AML-193 (cell line): ENCODE measurements around the gene KCNQ1.

Experiments
- DNase-seq, 2 experiments: peaks; one replicate each; lab custom pipeline; 2025; lab: John Stamatoyannopoulos, UW

The KCNQ1 gene

DNA sequence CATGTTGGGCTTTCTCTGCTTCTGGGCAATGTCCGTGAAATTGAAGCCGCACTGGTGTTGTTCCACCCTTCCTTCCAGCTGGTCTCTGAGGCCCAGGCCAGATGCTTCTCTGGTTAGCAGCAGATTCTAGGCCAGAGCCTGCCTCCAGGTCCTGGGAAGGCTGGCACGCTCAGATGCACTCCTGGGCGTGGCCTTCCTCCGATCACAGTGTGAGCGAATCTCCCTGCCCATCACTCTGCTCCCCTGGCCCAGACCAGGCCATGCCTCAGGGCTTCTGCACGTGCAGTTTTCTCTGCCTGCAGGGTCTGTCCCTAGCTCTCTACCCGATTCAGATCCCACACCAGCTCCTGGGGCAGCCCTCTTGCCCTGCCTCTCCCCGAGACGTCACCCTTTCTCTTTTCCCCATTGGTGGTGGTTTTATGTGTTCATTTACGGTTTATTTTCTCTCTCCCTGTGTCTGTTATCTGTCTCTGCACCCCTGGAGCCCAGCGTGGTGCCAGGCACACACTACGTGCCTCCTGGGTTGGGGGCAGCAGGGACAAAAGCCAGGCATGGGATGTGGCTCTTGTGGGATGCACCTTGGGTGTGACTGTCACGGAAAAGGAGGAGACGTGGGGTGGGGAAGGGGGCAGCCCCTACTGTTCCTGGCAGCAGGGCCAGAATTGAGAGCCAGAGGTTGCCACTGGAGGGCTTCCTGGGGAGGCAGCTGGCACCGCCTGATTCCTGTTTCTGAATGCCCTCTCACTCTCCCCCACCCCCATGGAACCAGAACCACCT lies 66.0 kb downstream of the KCNQ1 start:
- no peak for DNase-seq

- peak in 1 of 2 experiments; percentile 2 for DNase-seq
Observed at GRCh38 chr11:2511421-2512369, 66.9 kb downstream of the KCNQ1 start.

DNA sequence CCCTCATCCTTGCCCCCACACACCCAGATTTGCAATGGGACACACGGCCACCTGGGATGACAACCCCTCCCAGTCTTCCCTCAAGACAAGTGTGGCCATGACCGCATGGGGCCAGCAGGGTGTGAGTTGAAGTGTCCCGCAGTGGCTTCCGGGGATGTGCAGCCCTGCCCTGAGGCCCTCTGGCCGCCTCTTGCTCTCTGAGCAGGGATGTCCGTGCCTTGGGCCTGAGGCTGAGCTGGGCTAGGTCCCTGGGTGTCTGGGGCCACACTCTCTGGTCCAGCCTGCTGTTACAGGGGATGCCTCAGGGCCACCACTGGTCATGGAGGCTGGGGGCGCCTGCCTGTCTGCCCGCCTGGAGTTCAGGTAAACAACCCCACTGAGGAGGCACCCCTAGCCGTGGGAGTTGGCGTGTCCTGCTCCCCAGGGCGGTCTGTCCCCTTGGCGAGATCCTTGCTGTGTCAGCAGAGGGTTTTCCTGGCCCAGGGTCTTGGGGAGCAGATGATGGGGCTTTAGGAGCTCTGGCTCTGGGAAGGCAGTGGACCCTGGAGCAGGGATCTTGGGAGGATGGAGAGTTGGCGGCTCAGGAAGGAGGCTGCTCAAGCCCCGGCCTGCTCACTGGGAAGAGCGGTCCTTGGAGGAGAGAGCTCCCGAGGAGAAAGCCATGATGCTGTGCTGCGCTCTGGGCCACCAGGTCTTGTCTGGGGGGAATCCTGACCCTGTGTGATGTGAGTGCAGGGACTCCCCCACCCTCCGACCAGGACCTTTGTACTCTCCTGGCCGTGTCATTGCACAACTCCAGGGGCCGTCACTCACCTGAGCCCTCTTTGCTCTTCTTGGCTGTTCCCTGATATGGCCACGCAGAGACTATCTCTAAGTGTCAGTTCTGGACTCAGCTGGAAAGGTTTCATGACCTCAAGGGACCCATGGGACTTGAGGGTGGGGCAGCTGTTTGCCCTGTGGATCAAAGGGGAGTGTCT lies 67.9 kb downstream of the KCNQ1 start:
- DNase-seq, result no peak

DNA sequence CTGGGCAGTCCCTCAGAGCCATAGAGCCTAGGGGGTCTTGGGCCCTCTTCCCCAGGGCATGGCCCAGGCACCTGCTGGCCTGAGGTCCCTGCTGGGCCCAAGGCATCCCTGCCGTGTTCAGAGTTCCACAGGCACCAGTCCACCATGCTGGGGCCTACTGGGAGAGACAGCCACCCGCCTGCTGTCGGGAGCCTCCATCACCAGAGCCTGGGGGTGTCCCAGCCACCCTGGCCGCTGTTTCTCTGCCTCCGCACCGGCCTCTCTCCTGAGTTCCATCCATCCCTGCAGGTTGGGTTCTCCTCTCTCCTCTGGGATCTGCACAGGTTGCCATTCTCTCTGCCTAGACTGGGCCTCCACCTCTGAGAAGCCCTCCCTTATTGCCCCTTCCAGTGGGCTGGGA lies 68.6 kb downstream of the KCNQ1 start:
- DNase-seq, result no peak

GRCh38 chr11:2515401-2516275 lies 70.8 kb downstream of the KCNQ1 start:
- no peak for DNase-seq

DNA sequence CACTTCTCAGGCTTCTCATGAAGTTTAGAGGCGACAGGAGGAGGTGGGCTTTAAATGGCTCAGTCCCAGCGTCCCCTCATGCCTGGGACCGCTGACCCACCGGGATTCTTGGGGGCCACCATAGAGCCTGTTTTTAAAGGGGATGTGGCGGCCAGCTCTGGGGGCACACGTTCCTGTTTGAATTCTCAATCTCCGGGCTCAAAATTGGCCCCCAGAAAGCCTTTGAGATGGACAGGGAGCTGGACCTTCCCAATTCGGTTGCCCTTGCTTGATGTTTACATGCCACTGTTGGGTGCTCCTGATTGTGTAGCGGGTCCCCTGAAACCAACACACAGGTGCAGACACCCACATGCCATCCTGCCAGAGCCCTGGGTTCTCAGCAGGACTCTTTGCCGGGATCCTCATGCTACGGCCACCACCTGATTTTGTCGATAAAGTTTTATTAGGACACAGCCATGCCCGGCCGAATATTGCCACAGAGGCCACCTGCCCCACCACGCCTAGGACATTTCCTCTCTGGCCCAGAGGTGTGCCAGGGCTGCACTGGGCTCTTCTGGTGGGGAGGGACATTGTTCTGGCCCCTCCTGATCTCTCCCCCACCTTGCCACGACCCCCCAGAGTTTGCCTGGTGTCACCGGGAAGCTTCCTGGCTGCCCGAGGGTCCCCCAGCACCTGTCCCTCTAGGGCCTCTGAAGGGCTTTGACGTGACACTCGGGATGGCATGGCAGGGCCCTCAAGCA lies 71.6 kb downstream of the KCNQ1 start:
- DNase-seq, result no peak

DNA sequence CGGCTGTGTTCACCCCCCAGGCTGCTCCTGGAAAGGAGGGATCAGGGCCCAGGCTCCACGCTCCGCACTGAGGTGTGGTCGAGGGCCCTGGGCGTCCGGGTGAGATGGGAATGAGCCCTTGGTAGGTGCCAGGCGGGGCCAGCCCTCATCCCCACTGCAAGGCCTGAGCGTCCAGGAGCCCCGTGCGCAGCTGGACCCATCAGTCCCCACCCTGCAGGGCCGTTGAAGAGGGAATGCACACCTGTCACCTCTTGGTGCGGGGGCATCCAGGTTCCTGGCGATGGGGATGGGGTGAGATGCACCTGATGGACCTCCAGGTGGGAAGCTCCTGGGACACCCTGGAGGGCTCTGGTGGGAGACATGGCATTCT lies 72.2 kb downstream of the KCNQ1 start:
- no peak for DNase-seq

DNA sequence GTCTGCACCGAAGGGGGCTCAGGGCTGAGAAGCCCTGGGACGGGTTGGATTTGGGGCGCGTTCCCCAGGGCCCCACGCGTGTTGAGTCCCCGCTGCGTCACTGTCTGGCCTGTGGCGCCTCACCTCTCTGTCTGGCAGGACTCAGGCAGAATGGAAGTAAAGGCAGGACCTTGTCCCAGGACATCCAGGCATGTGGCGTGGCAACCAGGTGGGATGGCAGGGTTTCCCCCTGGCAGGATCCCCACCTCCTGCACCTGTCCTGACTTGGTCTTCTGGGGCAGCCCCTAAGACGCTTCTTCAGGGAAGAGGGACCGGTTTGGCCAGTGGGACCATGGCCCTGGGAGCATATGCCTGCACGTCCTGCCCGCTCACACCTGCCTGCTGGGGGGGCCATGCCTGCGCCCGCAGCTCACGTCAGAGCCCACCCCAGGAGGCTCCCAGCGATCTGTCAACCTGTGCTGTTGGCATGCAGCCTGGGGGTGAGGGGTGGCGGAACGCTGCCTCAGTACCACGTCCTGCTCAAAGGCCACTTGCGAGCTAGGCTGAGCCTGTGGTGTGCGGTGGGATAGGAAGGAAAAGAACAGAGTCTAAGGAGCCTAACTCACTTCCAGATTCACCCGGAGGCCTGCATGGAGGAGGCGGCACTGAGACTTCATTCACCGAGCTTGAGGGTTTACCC lies 72.7 kb downstream of the KCNQ1 start:
- no peak for DNase-seq

DNA sequence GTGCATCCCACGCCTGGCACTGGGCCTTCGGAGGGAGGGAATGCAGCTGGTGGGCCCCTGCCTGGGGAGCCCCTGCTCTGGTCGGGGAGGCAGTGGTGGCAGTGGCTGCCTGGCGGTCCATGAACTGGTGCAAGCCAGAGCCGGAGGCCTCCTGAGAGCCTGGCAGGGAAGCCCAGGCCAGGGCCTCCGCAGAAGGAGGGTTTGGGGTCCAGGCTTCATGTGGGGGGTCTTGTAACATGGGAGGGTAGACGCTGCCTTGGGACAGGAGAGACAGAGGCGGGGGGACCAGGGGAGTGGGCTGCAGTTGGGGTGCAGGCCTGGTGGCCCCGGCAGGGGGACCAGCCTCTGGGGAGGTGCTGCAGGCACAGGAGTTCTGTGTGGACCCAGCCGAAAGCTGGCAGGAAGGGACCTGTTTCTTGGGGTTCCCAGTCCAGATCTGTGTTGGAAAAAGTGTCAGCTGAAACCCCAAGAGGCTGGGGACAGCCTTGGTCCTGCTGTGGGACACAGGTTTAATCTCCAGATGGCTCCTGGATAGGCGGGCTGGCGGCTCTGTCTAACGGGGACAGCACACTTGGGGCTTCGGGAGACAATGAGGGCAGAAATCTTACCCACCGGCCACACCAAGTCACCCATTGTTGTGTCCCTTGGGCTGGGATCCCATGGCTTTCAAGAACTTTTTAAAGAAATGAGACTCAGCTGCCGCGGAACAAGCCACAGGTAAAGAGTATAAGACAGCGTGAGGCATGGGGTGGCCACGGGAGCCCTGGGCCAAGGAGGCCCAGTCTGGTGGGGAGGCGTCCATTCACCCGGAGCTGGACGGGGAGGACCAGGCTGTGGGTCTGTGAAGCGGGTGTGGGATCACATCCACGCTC lies 73.5 kb downstream of the KCNQ1 start:
- no peak for DNase-seq

DNA sequence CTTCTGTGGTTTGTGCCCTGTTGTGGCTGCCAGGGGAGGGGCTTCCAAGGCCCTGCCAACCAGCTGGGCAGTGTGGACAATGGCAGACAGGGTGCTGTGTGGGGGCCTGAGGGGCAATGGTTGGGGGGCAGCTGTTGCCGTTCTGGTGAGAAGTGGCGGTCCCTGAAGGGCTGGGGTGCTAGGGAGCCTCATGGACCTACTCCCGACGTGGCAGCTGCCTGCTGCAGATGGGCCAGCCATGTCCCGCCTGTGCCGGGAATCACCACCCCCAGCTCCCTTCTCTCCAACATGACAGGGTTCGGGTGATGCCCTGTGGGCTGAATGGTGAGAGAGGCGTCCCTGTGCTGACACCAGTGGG lies 74.2 kb downstream of the KCNQ1 start:
- no peak for DNase-seq

- DNase-seq, result no peak
Observed at GRCh38 chr11:2519517-2519861, 74.7 kb downstream of the KCNQ1 start.

GRCh38 chr11:2519862-2520735 lies 75.3 kb downstream of the KCNQ1 start:
- DNase-seq, result no peak

GRCh38 chr11:2520736-2521035 lies 75.9 kb downstream of the KCNQ1 start:
- DNase-seq, result no peak

GRCh38 chr11:2521081-2521732 lies 76.4 kb downstream of the KCNQ1 start:
- DNase-seq, result no peak

GRCh38 chr11:2521733-2522630 lies 77.2 kb downstream of the KCNQ1 start:
- no peak for DNase-seq

GRCh38 chr11:2522631-2523255 lies 77.9 kb downstream of the KCNQ1 start:
- no peak for DNase-seq
